Posterior cingulate gyrus (tissue), 11 donors: ENCODE results near the gene CABCOCO1.
"Not testable (repeated sequence)": the region's sequence is repeated elsewhere in the genome, so short reads cannot be mapped to it uniquely, and the experiment has no call there.

Experiments used
- DNase-seq, 10 donors: peaks; one replicate each; pipeline versions ENCODE4 v3.0.0 to v3.0.0-alpha.2; 2020 to 2021; ENCODE audit warnings: mixed read lengths in 3 of 10
- intact Hi-C: fragments of 100-400 bp; cut with DNase I; formaldehyde crosslinking; loops from one replicate; pipeline ENCODE4 v1.15.1; 2023

The CABCOCO1 gene

DNA sequence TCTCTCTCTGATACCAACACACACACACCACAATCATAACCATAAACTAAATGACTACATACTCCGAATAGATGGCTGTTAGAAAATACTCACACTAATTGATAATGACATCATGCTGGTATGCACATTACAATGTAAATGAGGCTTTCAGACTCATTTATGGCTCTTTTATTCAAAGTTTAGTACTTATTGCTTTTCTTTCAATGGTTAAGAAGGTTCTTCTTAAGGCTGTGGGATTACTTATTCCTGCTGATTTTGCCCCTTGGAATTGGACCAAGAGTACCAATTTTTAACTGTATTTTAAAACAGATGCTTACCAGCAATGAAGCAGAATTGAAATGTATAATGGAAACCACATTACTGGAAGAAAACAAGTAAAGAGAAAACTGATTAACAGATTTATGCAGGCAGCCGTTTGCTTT lies 20.6 kb upstream of the CABCOCO1 start:
- intact Hi-C loops = no loop called here
- DNase-seq = no peak

DNA sequence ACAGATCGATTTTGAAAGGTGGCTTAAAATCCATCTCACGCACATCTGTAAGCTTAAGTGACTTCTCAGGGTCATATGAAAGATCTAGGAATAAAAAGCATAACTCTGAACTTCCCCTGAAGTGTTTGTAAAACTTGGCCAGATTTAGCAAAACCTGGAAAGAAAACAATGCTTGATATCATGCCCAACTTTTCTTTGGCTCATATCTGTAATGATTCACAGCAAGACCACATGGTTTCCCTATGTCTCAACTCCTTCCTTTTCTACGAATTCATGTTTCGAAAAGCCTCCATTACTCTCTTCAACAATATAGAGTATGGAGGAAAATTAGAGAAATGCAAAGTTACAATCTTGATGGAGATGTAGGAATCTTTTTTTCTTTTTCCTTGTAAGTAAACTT lies 20.1 kb upstream of the CABCOCO1 start:
- intact Hi-C loops = no loop called here
- no peak for DNase-seq

DNA sequence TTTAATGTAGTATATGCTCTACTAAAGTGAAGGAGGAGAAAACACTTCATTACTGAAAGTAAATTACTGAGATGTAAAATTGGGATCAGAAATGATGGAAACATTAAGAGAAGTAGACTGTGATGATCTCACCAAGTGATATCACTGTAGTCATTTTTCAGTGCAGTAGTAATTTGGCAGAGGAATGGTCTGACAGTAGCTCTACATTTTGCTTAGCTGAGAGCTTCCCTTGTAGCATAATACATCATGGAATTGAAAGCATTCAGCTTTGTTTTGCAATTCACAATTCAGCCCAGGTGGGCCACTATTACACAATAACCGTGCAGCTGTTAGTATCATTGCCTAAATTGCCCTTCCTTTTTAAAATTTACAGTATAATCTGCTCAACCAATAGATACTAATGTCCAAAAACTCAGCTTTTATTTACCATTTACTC lies 19.4 kb upstream of the CABCOCO1 start:
- DNase-seq = no peak
- intact Hi-C loops = no loop called here

DNA sequence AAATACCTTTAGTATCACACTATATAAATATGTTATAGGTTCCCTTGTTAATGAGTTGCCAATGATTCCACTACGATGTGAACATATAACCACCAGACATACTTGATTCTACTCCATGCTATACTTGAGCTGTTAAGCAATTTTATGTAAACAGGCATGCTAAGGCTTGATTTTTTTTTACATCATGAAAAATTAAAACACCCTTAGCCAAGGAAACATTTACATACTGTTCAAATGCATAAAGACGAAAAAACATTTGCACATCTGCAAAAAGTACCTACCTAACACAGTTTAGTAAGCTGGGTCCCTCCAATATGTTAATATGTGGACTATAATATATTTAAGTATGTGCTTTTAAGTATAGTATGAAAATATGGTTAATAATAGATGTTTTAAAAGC lies 9.0 kb upstream of the CABCOCO1 start:
- no peak for DNase-seq
- intact Hi-C loops = no loop called here

DNA sequence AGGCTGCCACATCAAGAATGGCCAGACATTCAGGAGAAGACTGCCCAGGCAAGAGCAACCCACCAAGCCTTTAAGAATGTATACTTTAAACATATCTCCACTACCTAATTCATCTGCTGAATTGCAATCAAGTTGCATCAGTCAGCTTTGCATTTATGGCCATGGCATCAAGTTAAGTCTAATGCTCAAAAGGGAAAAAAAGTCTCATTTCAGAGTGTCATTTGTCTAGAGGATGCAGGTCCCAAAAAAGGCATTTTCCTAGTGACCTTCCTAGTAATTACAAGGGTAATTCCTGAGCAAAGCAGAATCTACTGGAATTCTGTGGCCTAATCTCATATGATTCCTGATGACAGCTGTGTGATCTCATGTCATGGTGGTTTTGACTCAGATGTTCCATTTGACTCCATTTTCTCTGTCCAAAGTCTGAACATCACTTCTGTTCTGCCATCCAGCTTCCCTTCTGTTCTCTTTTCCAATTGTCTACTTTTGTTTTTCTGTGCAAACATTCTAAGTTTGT lies 7.3 kb upstream of the CABCOCO1 start:
- DNase-seq = no peak
- intact Hi-C loops = no loop called here

DNA sequence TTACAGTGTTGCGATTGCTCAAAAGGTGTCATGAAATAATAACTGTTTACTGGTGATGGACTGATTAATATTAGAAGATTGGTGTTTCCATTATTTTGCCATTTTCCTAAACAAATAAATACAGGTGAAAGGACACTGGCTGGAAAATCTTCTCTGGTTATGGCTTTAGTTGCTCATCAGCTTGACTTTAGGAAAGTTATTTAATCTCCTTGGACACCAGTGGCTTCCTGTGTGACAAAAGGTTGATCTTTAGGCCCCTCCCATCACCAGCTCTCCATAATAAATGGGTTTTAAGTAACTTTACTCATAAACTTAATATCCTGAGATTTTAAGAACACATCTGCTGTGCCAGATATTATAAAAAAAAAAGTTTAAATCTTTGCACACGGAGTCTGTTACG lies 737 bp downstream of the CABCOCO1 start:
- no peak for DNase-seq
- intact Hi-C loops = no loop called here

DNA sequence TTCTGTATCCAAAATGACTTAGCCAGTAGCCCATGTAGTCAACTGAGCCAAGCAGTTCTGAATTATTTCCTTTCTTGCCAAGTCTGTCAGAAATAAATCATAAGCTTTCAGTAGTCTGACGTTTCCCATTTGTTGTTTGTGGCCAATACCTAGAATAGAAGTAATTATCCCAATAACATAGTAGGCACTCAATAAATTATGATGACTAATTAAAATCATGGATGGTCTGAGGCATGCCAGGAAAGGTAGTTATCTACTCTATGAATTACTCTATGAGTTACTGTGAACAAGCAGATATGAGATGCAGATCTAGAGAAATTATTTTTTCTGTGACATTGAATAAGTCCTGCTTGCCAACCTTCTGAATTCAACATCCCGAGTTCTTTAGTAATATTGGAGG lies 2.3 kb downstream of the CABCOCO1 start:
- no peak for DNase-seq
- intact Hi-C loops = no loop called here

DNA sequence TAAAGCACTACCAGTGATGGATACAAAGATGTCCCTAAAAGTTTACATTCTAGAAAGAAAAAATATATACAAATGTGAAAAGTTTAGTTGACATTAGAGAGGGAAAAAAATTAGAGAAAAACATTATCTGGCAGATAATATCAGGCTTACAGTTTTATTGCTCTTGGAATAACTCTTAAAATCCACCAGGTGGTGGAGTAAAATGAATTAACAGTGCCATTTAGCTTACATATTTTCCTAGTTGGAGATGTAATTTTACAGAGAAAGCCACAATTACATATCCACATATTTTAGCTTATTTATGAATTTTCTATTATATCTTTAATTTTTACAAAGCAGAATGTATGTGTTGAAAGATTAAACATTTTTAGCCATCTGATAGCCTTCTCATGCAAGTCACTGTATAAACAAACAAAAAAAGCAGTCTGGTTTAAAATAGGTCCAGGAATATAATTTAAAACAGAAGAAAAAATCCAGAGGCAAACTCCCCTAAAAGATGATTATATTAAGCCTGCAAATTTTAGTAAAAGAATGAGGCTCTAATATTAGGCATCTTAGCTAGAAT lies 6.5 kb downstream of the CABCOCO1 start:
- intact Hi-C loops = no loop called here
- DNase-seq = no peak

DNA sequence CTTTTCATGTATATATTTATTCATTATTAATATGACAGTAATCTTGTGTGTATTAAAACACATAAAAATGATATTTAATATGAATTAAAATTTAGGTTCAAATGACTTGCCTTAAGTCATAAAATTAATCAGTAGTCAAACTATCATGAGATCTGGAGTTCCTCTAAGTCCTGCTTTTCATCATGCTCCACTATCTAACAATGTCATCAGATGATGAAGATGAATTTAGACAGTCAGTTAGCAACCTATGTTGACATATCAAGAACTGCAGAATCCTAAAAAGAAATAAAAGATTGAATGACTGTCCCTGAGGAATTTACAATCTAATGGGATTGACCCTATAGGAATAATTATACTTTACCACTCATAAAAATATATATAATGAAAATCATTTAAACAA lies 7.1 kb downstream of the CABCOCO1 start:
- DNase-seq = no peak
- intact Hi-C loops = no loop called here

DNA sequence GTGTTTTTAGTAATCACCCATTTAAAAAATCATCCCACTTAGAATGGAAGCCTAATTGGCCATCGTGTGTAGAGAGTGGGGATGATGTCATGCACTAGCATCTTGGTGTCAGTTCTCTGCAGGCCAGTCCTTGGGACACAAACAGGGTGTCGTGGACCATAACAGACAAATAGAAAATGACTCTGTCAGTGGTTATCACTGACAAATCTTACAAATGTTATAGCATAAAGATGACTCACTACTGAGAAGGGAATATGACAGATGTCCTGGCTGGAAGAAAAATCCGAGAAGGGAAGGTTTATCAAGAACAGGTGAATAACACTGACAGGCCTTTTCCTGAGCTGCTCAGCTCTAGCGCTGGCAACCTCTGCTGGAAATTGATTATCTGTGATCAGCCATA lies 10.6 kb downstream of the CABCOCO1 start:
- intact Hi-C loops = no loop called here
- DNase-seq = no peak

DNA sequence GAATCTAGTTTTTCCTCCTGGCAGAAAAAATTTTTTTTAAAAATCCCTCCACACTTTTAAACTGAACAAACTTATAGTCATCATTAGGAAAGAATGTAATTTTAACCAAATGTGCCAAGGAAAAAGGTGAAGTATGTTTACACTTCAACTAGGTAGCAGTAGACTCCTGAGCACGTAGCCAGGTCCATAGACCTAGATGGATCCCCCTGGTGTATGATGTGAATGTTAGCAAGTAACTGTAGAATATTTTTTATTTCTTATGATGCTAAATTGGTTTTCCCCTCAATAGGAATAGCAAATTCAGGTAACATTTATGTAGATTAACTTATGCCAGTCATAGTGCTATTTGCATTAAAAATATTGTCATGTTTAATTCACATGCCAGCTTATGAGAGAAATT lies 19.6 kb downstream of the CABCOCO1 start:
- no peak for DNase-seq
- intact Hi-C loops = no loop called here

DNA sequence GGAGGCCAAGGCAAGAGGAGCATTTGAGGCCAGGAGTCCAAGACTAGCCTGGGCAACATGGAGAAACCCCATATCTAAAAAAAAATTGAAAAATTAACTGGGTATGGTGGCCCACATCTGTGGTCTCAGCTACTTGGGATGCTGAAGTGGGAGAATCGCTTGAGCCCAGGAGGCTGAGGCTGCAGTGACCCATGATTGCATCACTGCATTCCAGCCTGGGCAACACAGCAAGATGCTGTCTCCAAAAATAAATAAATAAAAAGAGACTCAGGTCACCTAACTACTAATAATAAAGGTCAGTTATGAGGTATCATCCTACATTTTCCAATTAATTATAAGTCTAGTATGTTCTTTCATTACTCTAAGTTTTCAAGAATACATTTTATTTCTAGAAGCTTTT lies 20.6 kb downstream of the CABCOCO1 start:
- intact Hi-C loops = no loop called here
- no peak for DNase-seq

DNA sequence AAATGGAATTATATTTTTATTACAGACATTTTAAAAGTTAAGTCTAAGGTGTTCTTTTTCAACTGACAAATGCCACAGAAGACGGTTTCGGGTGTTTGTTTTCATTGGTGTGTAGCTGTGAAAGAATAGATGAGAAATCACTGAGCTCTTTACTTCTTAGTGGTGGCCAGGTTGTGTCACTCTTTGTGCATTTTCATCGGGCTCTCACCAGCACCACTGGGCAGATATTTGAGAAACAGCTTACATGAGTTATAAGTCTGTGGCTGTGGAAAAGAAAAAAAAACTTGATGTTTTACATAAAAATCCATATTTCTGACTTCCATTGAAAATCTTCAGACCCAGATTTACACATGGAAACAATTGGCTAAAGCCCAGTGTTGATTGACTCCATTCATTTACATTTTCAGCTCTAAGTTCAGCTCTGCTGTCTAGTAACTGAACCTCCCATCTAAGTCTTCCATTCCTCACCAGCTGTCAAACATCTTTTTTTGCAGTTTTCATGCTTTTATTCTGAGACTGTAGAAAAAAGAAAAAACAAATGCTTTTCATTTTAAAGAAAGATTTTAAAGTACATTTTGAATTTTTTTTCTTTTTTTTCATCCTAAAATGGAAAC lies 22.3 kb downstream of the CABCOCO1 start:
- DNase-seq = no peak
- intact Hi-C loops = no loop called here

DNA sequence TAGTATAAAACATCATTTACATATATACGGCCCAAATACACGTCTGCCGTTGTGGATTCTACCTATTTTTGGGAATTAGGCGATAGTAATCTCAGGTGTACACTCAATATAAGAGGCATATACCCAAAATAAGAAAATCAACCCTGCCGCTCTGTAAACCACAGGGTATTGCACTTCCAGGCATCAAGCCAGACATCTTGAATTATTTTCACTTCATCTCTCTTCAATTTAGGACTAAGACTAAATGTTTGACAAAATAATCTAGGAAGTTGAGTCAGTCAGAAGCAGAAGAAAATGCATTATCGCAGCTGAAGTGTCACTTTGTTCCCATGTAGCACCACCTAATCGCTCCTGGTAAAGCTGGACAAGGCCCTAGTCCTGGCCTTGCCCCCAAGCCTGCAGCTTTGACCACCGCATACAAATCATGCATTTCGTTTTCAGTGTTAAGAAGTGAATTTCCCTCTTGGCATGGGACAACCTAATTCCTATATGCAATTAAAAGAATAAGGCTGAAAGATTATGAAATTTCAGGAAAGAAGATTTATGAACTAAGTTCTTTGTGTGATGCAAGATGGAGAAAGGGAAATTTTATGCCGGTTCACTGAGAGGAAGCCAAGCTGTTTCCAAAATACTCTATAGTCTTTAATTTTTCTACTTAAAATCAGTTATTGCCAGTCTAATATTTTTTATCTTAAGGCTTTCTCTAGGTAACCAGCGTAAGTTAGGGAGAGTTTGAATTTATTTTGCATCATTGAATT lies 26.0 kb downstream of the CABCOCO1 start:
- intact Hi-C loops = no loop called here
- DNase-seq = no peak

DNA sequence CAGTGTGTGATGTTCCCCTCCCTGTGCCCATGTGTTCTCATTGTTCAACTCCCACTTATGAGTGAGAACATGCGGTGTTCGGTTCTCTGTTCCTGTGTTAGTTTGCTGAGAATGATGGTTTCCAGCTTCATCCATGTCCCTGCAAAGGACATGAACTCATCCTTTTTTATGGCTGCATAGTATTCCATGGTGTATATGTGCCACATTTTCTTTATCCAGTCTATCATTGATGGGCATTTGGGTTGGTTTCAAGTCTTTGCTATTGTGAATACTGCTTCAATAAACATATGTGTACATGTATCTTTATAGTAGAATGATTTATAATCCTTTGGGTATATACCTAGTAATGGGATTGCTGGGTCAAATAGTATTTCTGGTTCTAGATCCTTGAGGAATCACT lies 28.9 kb downstream of the CABCOCO1 start:
- intact Hi-C loops, DNase-seq: not testable (repeated sequence)

DNA sequence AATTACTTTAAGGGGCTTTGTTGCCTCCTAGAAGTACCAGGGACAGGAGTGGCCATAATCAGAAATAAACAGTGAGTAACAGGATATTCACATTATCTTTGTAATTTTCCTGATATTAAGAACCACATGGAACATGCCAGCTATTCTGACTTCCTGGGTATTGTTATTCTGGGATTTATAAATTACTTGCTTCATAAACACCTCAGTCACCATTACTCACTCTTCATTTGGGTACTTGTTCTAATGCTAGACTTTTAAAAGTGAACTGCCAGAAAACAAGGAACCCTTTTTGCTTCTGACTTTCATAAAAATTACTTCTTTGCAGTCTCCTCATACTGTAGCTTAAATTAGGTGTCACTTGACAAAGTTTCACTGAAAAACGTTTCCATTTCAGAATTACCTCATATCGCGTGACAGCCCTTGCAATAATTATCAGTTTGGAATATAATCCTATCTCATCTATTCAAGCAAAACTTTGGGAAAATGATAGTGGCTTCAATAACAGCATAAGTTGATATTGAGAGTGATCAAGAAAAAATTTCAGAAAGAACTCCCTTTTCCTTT lies 29.8 kb downstream of the CABCOCO1 start:
- intact Hi-C loops = no loop called here
- DNase-seq = no peak

DNA sequence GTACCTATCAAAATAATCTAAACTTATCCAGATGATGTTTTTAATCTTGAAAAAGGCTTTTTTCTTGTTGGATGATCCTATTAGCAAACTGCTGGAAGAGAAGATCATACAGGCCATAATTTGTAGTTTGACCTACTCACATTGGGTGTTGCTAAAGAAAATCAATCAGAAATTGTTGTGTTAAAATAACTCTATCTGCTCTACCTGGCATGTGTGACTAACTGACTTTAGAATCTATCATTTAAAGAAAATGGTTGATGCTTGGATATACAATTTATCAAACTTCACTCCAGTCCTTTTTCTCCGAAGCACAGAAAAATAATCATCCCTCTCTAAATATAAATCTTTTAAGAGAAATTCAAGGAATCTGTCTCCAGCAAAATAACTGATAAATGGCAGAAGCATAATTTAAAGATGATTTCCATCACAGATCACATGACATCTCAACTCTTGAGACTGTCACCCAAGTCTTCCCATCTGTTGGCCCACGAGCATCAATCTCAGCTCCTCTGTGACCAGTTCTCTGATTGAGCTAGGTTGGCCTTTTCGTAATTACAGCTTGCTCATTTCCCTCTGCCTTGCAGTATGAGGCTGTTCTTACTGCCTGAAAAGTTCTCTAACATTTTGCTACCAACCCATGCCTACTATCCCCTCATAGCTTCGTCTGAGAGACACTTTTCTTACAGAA lies 36.4 kb downstream of the CABCOCO1 start:
- intact Hi-C loops = no loop called here
- no peak for DNase-seq

DNA sequence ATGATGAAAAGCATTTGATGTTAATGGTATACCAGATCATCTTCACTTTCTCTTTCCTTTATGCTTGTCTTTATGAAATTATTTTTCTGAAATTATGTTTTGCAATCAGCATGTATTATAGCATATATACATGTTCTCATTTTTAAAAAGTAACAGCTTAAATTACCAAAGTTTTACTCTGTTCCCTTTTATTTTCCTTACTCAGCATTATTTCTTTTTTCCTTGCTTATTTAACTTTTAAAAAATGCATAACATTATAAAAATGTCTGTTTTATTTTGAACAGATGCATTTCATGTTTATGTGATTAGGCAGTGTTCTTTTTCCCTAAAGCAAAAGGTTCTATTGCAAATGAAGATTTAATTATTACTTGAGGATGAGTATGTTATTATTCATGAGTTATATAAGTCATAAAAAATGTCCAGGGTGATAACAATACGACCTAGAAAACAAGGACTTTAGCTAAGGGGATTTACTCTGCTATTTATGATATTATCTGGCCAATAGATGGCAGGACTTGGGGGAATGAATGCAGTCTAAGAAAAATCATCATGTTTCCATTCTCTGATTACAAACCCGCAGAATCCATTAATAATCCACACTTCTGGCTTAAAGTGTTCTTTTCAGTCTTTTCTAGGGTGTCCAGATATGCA lies 38.5 kb downstream of the CABCOCO1 start:
- intact Hi-C loops = no loop called here
- no peak for DNase-seq

DNA sequence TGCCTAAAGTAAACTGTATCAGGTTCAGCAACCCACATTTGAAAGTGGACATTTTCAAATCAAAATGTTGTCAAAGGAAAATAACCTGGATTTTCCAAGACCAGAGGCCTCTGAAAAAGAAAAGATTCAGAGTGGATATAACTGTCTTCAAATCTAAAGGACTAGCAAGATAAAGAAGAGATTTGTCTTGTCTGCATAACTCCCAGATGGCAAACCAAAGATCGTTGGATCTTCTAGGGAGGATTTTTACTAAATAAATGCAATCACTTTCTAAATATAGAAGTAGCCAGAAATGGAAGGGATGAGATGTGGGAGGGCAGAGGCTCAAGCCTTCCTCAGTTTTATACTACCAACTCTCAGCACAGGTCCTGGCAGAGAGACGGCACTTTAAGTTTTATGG lies 39.0 kb downstream of the CABCOCO1 start:
- intact Hi-C loops = no loop called here
- no peak for DNase-seq

DNA sequence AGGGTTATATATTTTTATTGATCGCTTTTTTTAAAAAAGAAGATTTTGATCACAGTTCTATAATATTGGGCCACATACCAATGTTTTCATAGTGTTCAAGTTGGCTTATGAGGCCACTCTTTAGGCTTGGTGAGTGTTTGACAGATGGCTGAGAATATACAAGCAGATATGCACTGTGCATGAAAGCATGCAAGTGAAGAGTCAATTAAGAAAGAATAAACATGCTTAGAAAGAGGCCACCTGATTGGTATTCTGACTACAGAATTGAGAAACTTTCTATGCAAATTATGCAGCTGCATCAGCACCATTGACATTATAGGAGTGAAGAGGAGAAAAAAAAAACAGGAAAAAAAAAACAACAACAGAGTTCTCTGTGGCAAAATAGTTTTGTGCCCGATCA lies 39.9 kb downstream of the CABCOCO1 start:
- DNase-seq = no peak
- intact Hi-C loops = no loop called here
